SK-N-SH (cell line): ENCODE measurements around the gene FAM20A. TPM values are rescaled to one million over a fixed set of nuclear protein-coding genes. Genes with fewer than 3 reads are reported as not detected.

Experiments used
- CTCF ChIA-PET: fragments of 300-600, 350-600 bp; formaldehyde crosslinking; extraction: SDS; loops from one replicate; lab custom pipeline; 2021; lab: Yijun Ruan, JAX
- POLR2A ChIA-PET: fragments of 350-600 bp; sonication (Branson Sonifier 250); formaldehyde crosslinking; extraction: SDS; loops from one replicate; lab custom pipeline; 2020; ENCODE audit warnings: antibody characterized with exemption, inconsistent platforms; lab: Yijun Ruan, JAX
- DNase-seq: peaks from one replicate; pipeline ENCODE4 v3.0.0; 2012
- H2AFZ ChIP-seq: fragments of 200-600 bp; sonication (generic); 2 replicates; pipeline ENCODE4 v1.8.1; 2016; ENCODE audit warnings: antibody characterized with exemption, mild to moderate bottlenecking, low read depth
- H3F3A ChIP-seq: fragments of 200-600 bp; sonication (generic); replicated peaks from 2 replicates; pipeline ENCODE3; 2016; ENCODE audit warnings: antibody characterized with exemption, mild to moderate bottlenecking; ENCODE audit not compliant: insufficient read depth
- H3K27ac ChIP-seq, 2 experiments: fragments of 200-500 bp in 1 of 2; fragments of 200-600 bp in 1 of 2; sonication (Bioruptor generic) in 1 of 2; sonication (generic), shearing (Covaris generic) in 1 of 2; 2 replicates each; pipeline versions ENCODE4 v1.5.1 to v1.6.1; 2014 to 2016; ENCODE audit warnings: low read depth in 2 of 2, inconsistent platforms in 1 of 2, low read length in 1 of 2, mild to moderate bottlenecking in 1 of 2, mixed read lengths in 1 of 2
- H3K27me3 ChIP-seq: fragments of 200-600 bp; sonication (generic), shearing (Covaris generic); 2 replicates; pipeline ENCODE4 v1.6.1; 2016; ENCODE audit warnings: mixed run types; ENCODE audit not compliant: insufficient read depth
- H3K36me3 ChIP-seq, 2 experiments: fragments of 200-500 bp in 1 of 2; fragments of 200-600 bp in 1 of 2; sonication (Bioruptor generic) in 1 of 2; sonication (generic) in 1 of 2; replicated peaks in 1 of 2; 2 replicates each; pipeline versions ENCODE3 to v1.5.1; 2014 to 2016; ENCODE audit warnings: low read length in 1 of 2, mild to moderate bottlenecking in 1 of 2; ENCODE audit not compliant: insufficient read depth in 2 of 2, control insufficient read depth in 1 of 2
- H3K4me1 ChIP-seq, 2 experiments: fragments of 200-500 bp in 1 of 2; fragments of 200-600 bp in 1 of 2; sonication (Bioruptor generic) in 1 of 2; sonication (generic), shearing (Covaris generic) in 1 of 2; 2 replicates each; pipeline versions ENCODE4 v1.5.1 to v1.6.1; 2014 to 2016; ENCODE audit warnings: low read depth in 1 of 2, low read length in 1 of 2, mixed run types in 1 of 2; ENCODE audit not compliant: insufficient read depth in 2 of 2, control insufficient read depth in 1 of 2
- H3K4me2 ChIP-seq: fragments of 200-600 bp; sonication (generic), shearing (Covaris generic); 2 replicates; pipeline ENCODE4 v1.6.1; 2017; ENCODE audit warnings: mixed run types
- H3K4me3 ChIP-seq, 2 experiments: fragments of 200-500 bp in 1 of 2; fragments of 200-600 bp in 1 of 2; sonication (Bioruptor generic) in 1 of 2; sonication (generic), shearing (Covaris generic) in 1 of 2; 2 replicates each; pipeline versions ENCODE4 v1.5.1 to v1.8.1; 2014 to 2016; ENCODE audit warnings: low read depth in 2 of 2, inconsistent platforms in 1 of 2, low read length in 1 of 2, mild to moderate bottlenecking in 1 of 2, mixed read lengths in 1 of 2, moderate library complexity in 1 of 2
- H3K79me2 ChIP-seq: fragments of 200-600 bp; sonication (generic); 2 replicates; pipeline ENCODE4 v1.8.1; 2017; ENCODE audit warnings: mild to moderate bottlenecking; ENCODE audit not compliant: insufficient read depth
- H3K9ac ChIP-seq: fragments of 200-600 bp; sonication (generic); 2 replicates; pipeline ENCODE4 v1.6.1; 2017; ENCODE audit warnings: mixed run types
- H3K9me2 ChIP-seq: fragments of 200-600 bp; sonication (generic); 2 replicates; pipeline ENCODE4 v1.6.1; 2017; ENCODE audit warnings: mixed run types
- H3K9me3 ChIP-seq: fragments of 200-600 bp; sonication (generic); 2 replicates; pipeline ENCODE4 v1.6.1; 2017; ENCODE audit warnings: mixed run types, mild to moderate bottlenecking, moderate library complexity
- H4K20me1 ChIP-seq: fragments of 200-600 bp; sonication (generic); 2 replicates; pipeline ENCODE4 v1.6.1; 2017; ENCODE audit warnings: mild to moderate bottlenecking, mixed run types; ENCODE audit not compliant: insufficient read depth
- ELF1 ChIP-seq: IDR thresholded peaks from 2 replicates; pipeline ENCODE4 v1.4.0; 2012
- EP300 ChIP-seq, 2 experiments: IDR thresholded peaks; 2 replicates each; pipeline versions ENCODE4 v1.4.0 to v1.6.1; 2012; ENCODE audit warnings: borderline replicate concordance in 1 of 2, low read depth in 1 of 2, low read length in 1 of 2
- EZH2phosphoT487 ChIP-seq: fragments of 200-600 bp; sonication (generic); IDR thresholded peaks from 2 replicates; pipeline ENCODE4 v1.6.1; 2017; ENCODE audit warnings: low read depth, mixed run types, mild to moderate bottlenecking, antibody characterized with exemption, moderate library complexity, borderline replicate concordance
- FOSL2 ChIP-seq: IDR thresholded peaks from 2 replicates; pipeline ENCODE4 v1.4.0; 2012; ENCODE audit warnings: low read depth, mild to moderate bottlenecking, moderate library complexity, borderline replicate concordance
- FOXM1 ChIP-seq: IDR thresholded peaks from 2 replicates; pipeline ENCODE4 v1.4.0; 2012; ENCODE audit warnings: low read depth, mild to moderate bottlenecking
- GABPA ChIP-seq: IDR thresholded peaks from 2 replicates; pipeline ENCODE4 v1.4.0; 2012; ENCODE audit warnings: low read depth, mild to moderate bottlenecking
- MXI1 ChIP-seq: IDR thresholded peaks from 2 replicates; pipeline ENCODE4 v1.6.1; 2012; ENCODE audit warnings: mild to moderate bottlenecking, low read depth, low read length, improper control_type of control experiment
- NFIC ChIP-seq: IDR thresholded peaks from 2 replicates; pipeline ENCODE4 v1.4.0; 2012; ENCODE audit warnings: borderline replicate concordance
- NRF1 ChIP-seq: IDR thresholded peaks from 2 replicates; pipeline ENCODE4 v1.6.1; 2012; ENCODE audit warnings: low read depth, mild to moderate bottlenecking, low read length
- POLR2AphosphoS5 ChIP-seq: IDR thresholded peaks from 2 replicates; pipeline ENCODE4 v1.6.1; 2012; ENCODE audit warnings: low read depth, low read length
- RCOR1 ChIP-seq: fragments of 150-350 bp; IDR thresholded peaks from 2 replicates; pipeline ENCODE4 v1.6.1; 2017; ENCODE audit warnings: antibody characterized with exemption, low read length
- RFX5 ChIP-seq: IDR thresholded peaks from 2 replicates; pipeline ENCODE4 v1.6.1; 2012; ENCODE audit warnings: mild to moderate bottlenecking, improper control_type of control experiment, low read length
- RXRA ChIP-seq: IDR thresholded peaks from 2 replicates; pipeline ENCODE4 v1.4.0; 2012; ENCODE audit warnings: low read depth, mild to moderate bottlenecking, borderline replicate concordance
- SMC3 ChIP-seq: IDR thresholded peaks from 2 replicates; pipeline ENCODE4 v1.6.1; 2012; ENCODE audit warnings: low read depth, low read length, improper control_type of control experiment
- TAF1 ChIP-seq: IDR thresholded peaks from 2 replicates; pipeline ENCODE4 v1.6.1; 2012; ENCODE audit warnings: low read depth, mild to moderate bottlenecking, low read length, moderate library complexity, borderline replicate concordance
- YY1 ChIP-seq: IDR thresholded peaks from 2 replicates; pipeline ENCODE4 v1.4.0; 2012; ENCODE audit warnings: low read depth, mild to moderate bottlenecking
- WGBS: methylation state at CpG from one replicate; pipeline ENCODE4 v1.1.6; 2017; ENCODE audit warnings: low lambda C conversion rate; 5-methylcytosine and 5-hydroxymethylcytosine counted together
- polyA plus RNA-seq, 3 experiments: library from polyadenylated mRNA; depleted of rRNA; stranded (reverse); fragments of >200 nt; gene quantifications; 2 replicates each; pipeline ENCODE4 v1.2.3, GENCODE V29; 2012
- TF ChIP-seq, protein P1 (sequence below): IDR thresholded peaks from 2 replicates; pipeline ENCODE4; 2012
- TF ChIP-seq, protein P2 (sequence below): fragments of 150-350 bp; IDR thresholded peaks from 2 replicates; pipeline ENCODE4 v1.6.1; 2017; ENCODE audit warnings: antibody characterized with exemption, low read length, low read depth, borderline replicate concordance
- TF ChIP-seq, protein P3 (sequence below): IDR thresholded peaks from 2 replicates; pipeline ENCODE4 v1.6.1; 2012; ENCODE audit warnings: mild to moderate bottlenecking, low read depth, low read length, moderate library complexity

The FAM20A gene
- polyA plus RNA-seq, 1 of the 3 experiments (the other 2 are of a cell fraction) = not detected

DNA sequence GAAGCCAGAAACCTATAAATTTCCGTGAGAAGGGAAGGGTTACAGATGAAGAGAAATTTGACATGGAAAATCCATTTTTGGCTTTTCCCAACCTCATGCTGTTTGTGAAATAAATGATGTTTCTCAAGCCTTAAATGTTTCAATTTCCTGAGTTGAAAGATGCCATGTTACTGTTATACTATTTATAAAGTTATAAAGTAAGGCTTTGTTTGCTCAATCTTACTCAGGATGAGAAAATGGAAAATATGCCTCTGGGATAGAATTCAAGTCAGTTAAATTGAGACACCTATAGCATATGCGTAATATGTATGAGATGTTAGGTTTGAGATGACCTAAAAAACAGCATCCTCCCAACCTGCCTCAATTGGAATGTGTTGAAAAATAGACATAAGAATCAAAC, 19.9 kb upstream of the FAM20A start:
- H3K36me3 ChIP-seq = no peaks in the 10 kb centered on the region
- CTCF ChIA-PET = no interaction called here
- H3F3A ChIP-seq = no peaks in the 10 kb centered on the region
- no peaks in the 10 kb centered on the region for H3K79me2 ChIP-seq
- H4K20me1 ChIP-seq = no peaks in the 10 kb centered on the region
- H3K9me3 ChIP-seq = no peaks in the 10 kb centered on the region
- DNase-seq = no peak
- no peaks in the 10 kb centered on the region for H3K4me1 ChIP-seq
- TF ChIP-seq FOSL2 (no peak), RCOR1 (no peak), SMC3 (no peak), RXRA (no peak), NFIC (no peak), ELF1 (no peak), RFX5 (no peak), YY1 (no peak), MXI1 (no peak), EZH2phosphoT487 (no peak), TAF1 (no peak), POLR2AphosphoS5 (no peak), GABPA (no peak), EP300 (IDR thresholded peaks at IDR 0.05; ENCODE audit: borderline replicate concordance in 1 of 2, low read depth in 1 of 2, low read length in 1 of 2) (no peak), NRF1 (no peak), FOXM1 (no peak)
- TF ChIP-seq, protein P1, sequence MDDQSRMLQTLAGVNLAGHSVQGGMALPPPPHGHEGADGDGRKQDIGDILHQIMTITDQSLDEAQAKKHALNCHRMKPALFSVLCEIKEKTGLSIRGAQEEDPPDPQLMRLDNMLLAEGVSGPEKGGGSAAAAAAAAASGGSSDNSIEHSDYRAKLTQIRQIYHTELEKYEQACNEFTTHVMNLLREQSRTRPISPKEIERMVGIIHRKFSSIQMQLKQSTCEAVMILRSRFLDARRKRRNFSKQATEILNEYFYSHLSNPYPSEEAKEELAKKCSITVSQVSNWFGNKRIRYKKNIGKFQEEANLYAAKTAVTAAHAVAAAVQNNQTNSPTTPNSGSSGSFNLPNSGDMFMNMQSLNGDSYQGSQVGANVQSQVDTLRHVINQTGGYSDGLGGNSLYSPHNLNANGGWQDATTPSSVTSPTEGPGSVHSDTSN = no peak
- TF ChIP-seq, protein P2, sequence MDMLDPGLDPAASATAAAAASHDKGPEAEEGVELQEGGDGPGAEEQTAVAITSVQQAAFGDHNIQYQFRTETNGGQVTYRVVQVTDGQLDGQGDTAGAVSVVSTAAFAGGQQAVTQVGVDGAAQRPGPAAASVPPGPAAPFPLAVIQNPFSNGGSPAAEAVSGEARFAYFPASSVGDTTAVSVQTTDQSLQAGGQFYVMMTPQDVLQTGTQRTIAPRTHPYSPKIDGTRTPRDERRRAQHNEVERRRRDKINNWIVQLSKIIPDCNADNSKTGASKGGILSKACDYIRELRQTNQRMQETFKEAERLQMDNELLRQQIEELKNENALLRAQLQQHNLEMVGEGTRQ = no peak
- TF ChIP-seq, protein P3, sequence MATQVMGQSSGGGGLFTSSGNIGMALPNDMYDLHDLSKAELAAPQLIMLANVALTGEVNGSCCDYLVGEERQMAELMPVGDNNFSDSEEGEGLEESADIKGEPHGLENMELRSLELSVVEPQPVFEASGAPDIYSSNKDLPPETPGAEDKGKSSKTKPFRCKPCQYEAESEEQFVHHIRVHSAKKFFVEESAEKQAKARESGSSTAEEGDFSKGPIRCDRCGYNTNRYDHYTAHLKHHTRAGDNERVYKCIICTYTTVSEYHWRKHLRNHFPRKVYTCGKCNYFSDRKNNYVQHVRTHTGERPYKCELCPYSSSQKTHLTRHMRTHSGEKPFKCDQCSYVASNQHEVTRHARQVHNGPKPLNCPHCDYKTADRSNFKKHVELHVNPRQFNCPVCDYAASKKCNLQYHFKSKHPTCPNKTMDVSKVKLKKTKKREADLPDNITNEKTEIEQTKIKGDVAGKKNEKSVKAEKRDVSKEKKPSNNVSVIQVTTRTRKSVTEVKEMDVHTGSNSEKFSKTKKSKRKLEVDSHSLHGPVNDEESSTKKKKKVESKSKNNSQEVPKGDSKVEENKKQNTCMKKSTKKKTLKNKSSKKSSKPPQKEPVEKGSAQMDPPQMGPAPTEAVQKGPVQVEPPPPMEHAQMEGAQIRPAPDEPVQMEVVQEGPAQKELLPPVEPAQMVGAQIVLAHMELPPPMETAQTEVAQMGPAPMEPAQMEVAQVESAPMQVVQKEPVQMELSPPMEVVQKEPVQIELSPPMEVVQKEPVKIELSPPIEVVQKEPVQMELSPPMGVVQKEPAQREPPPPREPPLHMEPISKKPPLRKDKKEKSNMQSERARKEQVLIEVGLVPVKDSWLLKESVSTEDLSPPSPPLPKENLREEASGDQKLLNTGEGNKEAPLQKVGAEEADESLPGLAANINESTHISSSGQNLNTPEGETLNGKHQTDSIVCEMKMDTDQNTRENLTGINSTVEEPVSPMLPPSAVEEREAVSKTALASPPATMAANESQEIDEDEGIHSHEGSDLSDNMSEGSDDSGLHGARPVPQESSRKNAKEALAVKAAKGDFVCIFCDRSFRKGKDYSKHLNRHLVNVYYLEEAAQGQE = no peak
- 31% methylated on average over 2 of the region's 2 CpGs for WGBS
- no peak overlapping the region for H3K27ac ChIP-seq
- no peak overlapping the region for H3K4me3 ChIP-seq
- H2AFZ ChIP-seq = no peak overlapping the region
- no peak overlapping the region for H3K9ac ChIP-seq
- H3K27me3 ChIP-seq = no peaks in the 10 kb centered on the region
- POLR2A ChIA-PET = no interaction called here
- H3K4me2 ChIP-seq = no peak overlapping the region
- H3K9me2 ChIP-seq = no peaks in the 10 kb centered on the region
